Trophoblast cell (in vitro differentiated cells and primary cell): Measurements from ENCODE around the gene ANXA6. TPM values are rescaled to one million over a fixed set of nuclear protein-coding genes. Genes with fewer than 3 reads are reported as not detected.

Source experiments
- DNase-seq, 2 donors: peaks; one replicate each; pipeline ENCODE4 v3.0.0-alpha.2; 2016
- H2AFZ ChIP-seq: 2 replicates; pipeline ENCODE4 v1.6.1; 2013; ENCODE audit warnings: low read length, moderate library complexity, mild to moderate bottlenecking; ENCODE audit not compliant: insufficient read depth, poor library complexity
- H2AK5ac ChIP-seq: 2 replicates; pipeline ENCODE4 v1.6.1; 2013; ENCODE audit warnings: mild to moderate bottlenecking, low read length
- H2BK120ac ChIP-seq: 2 replicates; pipeline ENCODE4 v1.6.1; 2013; ENCODE audit warnings: low read length, mild to moderate bottlenecking, moderate library complexity; ENCODE audit not compliant: insufficient read depth, poor library complexity
- H2BK12ac ChIP-seq: 2 replicates; pipeline ENCODE4 v1.6.1; 2013; ENCODE audit warnings: mild to moderate bottlenecking, low read length, moderate library complexity
- H2BK5ac ChIP-seq: 2 replicates; pipeline ENCODE4 v1.6.1; 2013; ENCODE audit warnings: low read length, low read depth, moderate library complexity, mild to moderate bottlenecking; ENCODE audit not compliant: poor library complexity
- H3K14ac ChIP-seq: 2 replicates; pipeline ENCODE4 v1.6.1; 2013; ENCODE audit warnings: mild to moderate bottlenecking, low read length
- H3K18ac ChIP-seq: 2 replicates; pipeline ENCODE4 v1.6.1; 2013; ENCODE audit warnings: mild to moderate bottlenecking, low read length
- H3K23ac ChIP-seq: 2 replicates; pipeline ENCODE4 v1.6.1; 2013; ENCODE audit warnings: low read length
- H3K27ac ChIP-seq: 2 replicates; pipeline ENCODE4 v1.5.1; 2013; ENCODE audit warnings: low read depth, mild to moderate bottlenecking, inconsistent platforms, low read length, moderate library complexity
- H3K27me3 ChIP-seq: 2 replicates; pipeline ENCODE4 v1.6.1; 2013; ENCODE audit warnings: inconsistent platforms, mild to moderate bottlenecking, low read length, moderate library complexity; ENCODE audit not compliant: insufficient read depth
- H3K36me3 ChIP-seq, 2 experiments: 1 replicate in 1 of 2; 2 replicates in 1 of 2; pipeline ENCODE4 v1.6.1; 2013; ENCODE audit warnings: low read length in 2 of 2, mild to moderate bottlenecking in 2 of 2, moderate library complexity in 1 of 2; ENCODE audit not compliant: insufficient read depth in 2 of 2, control insufficient read depth in 1 of 2
- H3K4ac ChIP-seq: 2 replicates; pipeline ENCODE4 v1.6.1; 2013; ENCODE audit warnings: low read depth, mild to moderate bottlenecking, low read length, moderate library complexity
- H3K4me1 ChIP-seq, 2 experiments: 1 replicate in 1 of 2; 2 replicates in 1 of 2; pipeline ENCODE4 v1.6.1; 2013; ENCODE audit warnings: low read length in 2 of 2, mild to moderate bottlenecking in 2 of 2, moderate library complexity in 1 of 2; ENCODE audit not compliant: insufficient read depth in 2 of 2, control insufficient read depth in 1 of 2
- H3K4me2 ChIP-seq: 2 replicates; pipeline ENCODE4 v1.6.1; 2013; ENCODE audit warnings: inconsistent platforms, mild to moderate bottlenecking, low read length, moderate library complexity
- H3K4me3 ChIP-seq: 2 replicates; pipeline ENCODE4 v1.5.1; 2013; ENCODE audit warnings: mild to moderate bottlenecking, low read depth, low read length, inconsistent platforms
- H3K79me1 ChIP-seq: one replicate; pipeline ENCODE4 v1.6.1; 2013; ENCODE audit warnings: low read length
- H3K79me2 ChIP-seq: 2 replicates; pipeline ENCODE4 v1.6.1; 2013; ENCODE audit warnings: low read length, mild to moderate bottlenecking; ENCODE audit not compliant: control insufficient read depth, insufficient read depth, poor library complexity
- H3K9ac ChIP-seq: 2 replicates; pipeline ENCODE4 v1.6.1; 2013; ENCODE audit warnings: mild to moderate bottlenecking, low read length
- H3K9me3 ChIP-seq: 2 replicates; pipeline ENCODE4 v1.6.1; 2013; ENCODE audit warnings: low read depth, mild to moderate bottlenecking, control low read depth, inconsistent platforms, low read length; ENCODE audit not compliant: insufficient read depth
- H4K12ac ChIP-seq: 2 replicates; pipeline ENCODE4 v1.6.1; 2013; ENCODE audit warnings: low read depth, mild to moderate bottlenecking, low read length, moderate library complexity
- H4K8ac ChIP-seq: 2 replicates; pipeline ENCODE4 v1.6.1; 2013; ENCODE audit warnings: low read depth, mild to moderate bottlenecking, low read length, moderate library complexity
- H4K91ac ChIP-seq: one replicate; pipeline ENCODE4 v1.6.1; 2013; ENCODE audit warnings: low read depth, mild to moderate bottlenecking, low read length, moderate library complexity
- WGBS: extraction: QIAGEN DNeasy Blood & Tissue Kit; methylation state at CpG from one replicate; pipeline ENCODE4 v1.1.7; 2013; ENCODE audit warnings: missing lambda C conversion rate; ENCODE audit not compliant: insufficient read length, insufficient coverage; ENCODE audit errors: extremely low coverage; 5-methylcytosine and 5-hydroxymethylcytosine counted together
- polyA plus RNA-seq: library from polyadenylated mRNA; stranded (reverse); fragments of 200-250 nt; gene quantifications from 2 replicates; pipeline ENCODE4 v1.2.3, GENCODE V29; 2013

ANXA6 gene
- 81.4 and 88.5 TPM in 2 replicates for polyA plus RNA-seq

DNA sequence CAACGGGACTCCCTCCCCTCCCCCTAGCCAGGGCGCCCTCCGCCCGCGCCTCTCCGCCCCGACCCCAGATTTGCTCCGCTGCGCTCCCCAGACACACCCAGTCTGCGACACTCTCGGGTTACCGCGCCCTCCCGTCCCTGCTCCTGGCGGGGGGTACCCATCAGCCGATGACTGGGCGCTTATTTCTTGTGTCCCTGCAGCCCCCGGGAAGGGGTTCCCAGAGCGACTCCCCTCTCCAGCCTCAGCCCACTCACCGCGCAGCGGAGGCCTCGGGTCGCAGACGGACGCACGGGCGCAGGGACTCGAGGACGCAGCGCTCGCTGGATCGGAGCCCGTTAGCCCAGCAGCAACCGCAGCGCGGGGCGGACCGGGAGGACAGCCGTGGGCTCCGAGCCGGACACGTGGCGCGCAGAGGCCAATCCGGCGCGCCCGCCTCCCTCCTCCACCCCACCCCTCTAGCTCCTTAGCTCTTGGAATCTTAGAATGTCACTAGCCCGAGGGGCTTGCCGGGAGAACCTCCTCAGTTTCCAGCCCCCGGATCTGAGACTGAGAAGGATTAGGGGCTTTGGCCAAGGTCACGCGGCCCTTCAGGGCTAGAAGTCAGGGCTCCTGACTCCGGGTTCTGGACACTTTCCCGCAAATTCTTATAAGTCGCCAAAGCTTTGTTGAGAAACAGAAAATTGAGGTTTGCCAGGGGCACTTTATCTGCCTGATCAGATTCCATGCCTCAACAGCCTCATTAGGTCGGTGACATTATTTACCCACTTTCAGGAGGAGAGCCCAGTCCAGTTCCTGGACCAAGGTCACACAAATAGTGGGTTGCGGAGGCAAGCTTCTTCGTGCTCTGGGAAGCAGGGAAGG, at the start of gene ANXA6:
TSS of gene ANXA6 (minus strand) at position 354 of the 861 bp plus-strand sequence. CDS start 9,878 bp downstream, outside the sequence.
- DNase-seq = peak; percentile 84 to 87
- Histone ChIP-seq H2BK12ac (no peak within 1 kb of the TSS), H3K18ac (peak within 1 kb of the TSS; percentile 55), H3K27me3 (no peaks in the 10 kb centered on the region), H3K79me1 (peaks cover 12% of the 10 kb centered on the region), H3K9ac (peak within 1 kb of the TSS; percentile 10), H3K9me3 (no peaks in the 10 kb centered on the region), H3K23ac (no peak within 1 kb of the TSS), H3K4me3 (peak within 1 kb of the TSS; percentile 81), H3K14ac (peak within 1 kb of the TSS; percentile 61), H2AK5ac (peak within 1 kb of the TSS; percentile 28), H4K91ac (peak within 1 kb of the TSS; percentile 30), H2BK5ac (peak within 1 kb of the TSS; percentile 1), H2BK120ac (peak within 1 kb of the TSS; percentile 2), H3K4ac (peak within 1 kb of the TSS; percentile 62), H3K79me2 (peaks cover 6% of the 10 kb centered on the region), H4K12ac (peak within 1 kb of the TSS; percentile 47), H3K27ac (peak within 1 kb of the TSS; percentile 38), H3K4me1 (peaks cover 13 to 16% of the 10 kb centered on the region in 2 experiments), H3K36me3 (no peaks in the 10 kb centered on the region), H4K8ac (peak within 1 kb of the TSS; percentile 10), H3K4me2 (peak within 1 kb of the TSS; percentile 88), H2AFZ (peak within 1 kb of the TSS; percentile 50)
- no CpG with 5 or more reads among the region's 60 CpGs for WGBS

DNA sequence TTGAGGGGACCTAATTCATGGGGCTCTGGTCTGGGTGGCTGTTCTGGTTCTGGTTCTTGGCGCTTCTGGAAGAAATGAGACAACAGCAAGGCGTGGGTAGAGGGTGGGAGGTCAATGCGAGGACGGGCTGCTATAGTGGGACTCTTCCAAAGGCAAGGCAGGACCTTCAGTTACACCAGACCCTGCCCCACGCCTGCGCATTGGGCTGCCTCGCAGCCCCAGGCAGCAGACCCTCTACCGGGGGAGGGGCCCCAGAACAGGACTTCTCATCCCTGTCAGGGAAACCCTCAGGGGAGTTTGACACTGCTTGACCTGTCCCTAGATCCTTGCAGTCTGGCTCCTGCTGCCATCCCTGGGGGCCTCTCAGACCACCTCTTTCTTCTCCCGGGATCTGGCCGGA, 47.8 kb upstream of the ANXA6 start:
- DNase-seq = no peak
- no peak overlapping the region for H2BK120ac ChIP-seq
- H3K14ac ChIP-seq = no peak overlapping the region
- H3K4ac ChIP-seq = no peak overlapping the region
- WGBS = no CpG with 5 or more reads among the region's 10 CpGs
- H3K23ac ChIP-seq = no peak overlapping the region
- peaks cover 12% of the 10 kb centered on the region in 2 experiments for H3K4me1 ChIP-seq
- no peak overlapping the region for H3K27ac ChIP-seq
- H4K91ac ChIP-seq = peak overlapping the region; percentile 31
- H2BK12ac ChIP-seq = peak overlapping the region; percentile 68
- no peak overlapping the region for H4K12ac ChIP-seq
- no peaks in the 10 kb centered on the region for H3K79me2 ChIP-seq
- no peak overlapping the region for H2AFZ ChIP-seq
- H2AK5ac ChIP-seq = no peak overlapping the region
- H3K18ac ChIP-seq = no peak overlapping the region
- H3K79me1 ChIP-seq = no peaks in the 10 kb centered on the region
- no peak overlapping the region for H3K4me3 ChIP-seq
- no peaks in the 10 kb centered on the region for H3K9me3 ChIP-seq
- no peak overlapping the region for H3K9ac ChIP-seq
- H2BK5ac ChIP-seq = no peak overlapping the region
- H3K36me3 ChIP-seq = no peaks in the 10 kb centered on the region
- no peak overlapping the region for H3K4me2 ChIP-seq
- no peak overlapping the region for H4K8ac ChIP-seq
- H3K27me3 ChIP-seq = no peaks in the 10 kb centered on the region

DNA sequence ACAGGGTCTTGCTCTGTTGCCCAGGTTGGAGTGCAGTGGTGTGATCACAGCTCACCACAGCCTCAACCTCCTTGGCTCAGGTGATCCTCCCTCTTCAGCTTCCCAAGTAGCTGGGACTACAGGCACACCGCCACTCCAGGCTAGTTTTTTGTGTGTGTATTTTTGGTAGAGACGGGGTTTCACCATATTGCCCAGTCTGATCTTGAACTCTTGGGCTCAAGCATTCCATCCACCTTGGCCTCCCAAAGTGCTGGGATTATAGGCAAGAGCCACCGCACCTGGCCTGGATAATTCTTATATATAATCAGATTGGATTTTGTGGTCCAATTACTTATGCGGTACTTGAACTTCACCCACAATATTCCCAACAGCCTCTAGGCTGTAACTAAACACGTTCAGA, 46.5 kb upstream of the ANXA6 start:
- Histone ChIP-seq H2AFZ (no peak overlapping the region), H3K14ac (no peak overlapping the region)
- WGBS = no CpG with 5 or more reads among the region's 5 CpGs

DNA sequence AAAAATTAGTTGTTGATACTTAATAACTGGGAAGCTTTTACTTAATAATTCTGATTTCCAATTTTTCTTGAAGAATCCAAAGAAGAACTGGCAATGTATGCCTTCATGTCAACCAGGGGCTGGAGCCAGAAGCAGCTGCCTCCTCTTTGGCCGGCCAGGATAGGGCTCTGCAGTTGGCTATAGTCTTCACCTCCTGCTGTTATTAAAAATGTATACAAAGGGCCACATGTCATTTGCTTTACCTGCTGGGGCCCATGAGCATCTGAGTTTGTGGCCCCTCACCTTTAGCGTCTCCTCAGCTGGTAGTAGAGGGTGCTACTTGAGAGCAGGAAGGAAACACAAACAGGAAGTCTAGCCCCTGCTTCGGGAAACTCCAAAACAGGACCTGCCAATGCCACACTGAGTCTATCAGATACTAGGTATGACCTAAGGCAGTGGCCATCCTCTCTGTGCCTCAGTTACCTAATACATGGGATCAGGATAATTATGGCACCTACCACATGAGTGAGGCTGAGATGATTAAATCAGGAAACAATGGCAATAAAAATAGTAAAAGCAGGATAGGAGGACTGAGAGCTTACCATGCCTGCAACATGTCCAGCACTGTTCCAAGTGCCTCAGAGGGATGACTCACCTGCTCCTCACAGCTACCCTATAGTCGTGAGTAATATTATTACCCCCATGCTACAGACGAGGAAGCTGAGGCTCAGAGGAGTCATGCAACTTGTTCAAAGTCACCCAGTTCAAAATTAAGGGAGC, 45.0 kb upstream of the ANXA6 start:
- Histone ChIP-seq H4K8ac (no peak overlapping the region), H3K36me3 (no peaks in the 10 kb centered on the region), H3K9ac (no peak overlapping the region), H2BK12ac (no peak overlapping the region), H3K18ac (no peak overlapping the region), H3K4me2 (no peak overlapping the region), H3K27me3 (no peaks in the 10 kb centered on the region), H3K79me1 (no peaks in the 10 kb centered on the region), H4K12ac (no peak overlapping the region), H2BK5ac (no peak overlapping the region), H4K91ac (no peak overlapping the region), H3K9me3 (no peaks in the 10 kb centered on the region), H3K4ac (no peak overlapping the region), H2AFZ (no peak overlapping the region), H3K27ac (no peak overlapping the region), H2BK120ac (no peak overlapping the region), H3K4me1 (peaks cover 5 to 9% of the 10 kb centered on the region in 2 experiments), H3K14ac (no peak overlapping the region), H3K23ac (no peak overlapping the region), H3K79me2 (no peaks in the 10 kb centered on the region), H3K4me3 (no peak overlapping the region), H2AK5ac (no peak overlapping the region)
- no CpG with 5 or more reads among the region's 5 CpGs for WGBS
- DNase-seq = peak; percentile 50 to 70

More for the DNA sequence above, 46.5 kb upstream of the ANXA6 start:
- Histone ChIP-seq H3K79me2 (no peaks in the 10 kb centered on the region), H3K9me3 (no peaks in the 10 kb centered on the region), H3K4me2 (no peak overlapping the region), H3K27me3 (no peaks in the 10 kb centered on the region), H3K9ac (no peak overlapping the region), H2AK5ac (no peak overlapping the region), H3K36me3 (no peaks in the 10 kb centered on the region), H3K18ac (no peak overlapping the region), H2BK12ac (no peak overlapping the region), H2BK5ac (no peak overlapping the region), H2BK120ac (no peak overlapping the region), H3K4ac (no peak overlapping the region), H4K91ac (no peak overlapping the region), H4K8ac (no peak overlapping the region), H3K4me1 (peaks cover 12% of the 10 kb centered on the region in 2 experiments), H3K27ac (no peak overlapping the region), H3K79me1 (no peaks in the 10 kb centered on the region), H3K23ac (no peak overlapping the region), H3K4me3 (no peak overlapping the region), H4K12ac (no peak overlapping the region)
- no peak for DNase-seq
